ENCODE measurements around the gene B4GALNT2. TPM values are rescaled to one million over a fixed set of nuclear protein-coding genes. Genes with fewer than 3 reads are reported as not detected.

B4GALNT2 gene
- total and polyA plus RNA-seq, 2 of the 13 experiments (the other 11 are each of a cell fraction or from before 2014, with no cell fraction given) = not detected

DNA sequence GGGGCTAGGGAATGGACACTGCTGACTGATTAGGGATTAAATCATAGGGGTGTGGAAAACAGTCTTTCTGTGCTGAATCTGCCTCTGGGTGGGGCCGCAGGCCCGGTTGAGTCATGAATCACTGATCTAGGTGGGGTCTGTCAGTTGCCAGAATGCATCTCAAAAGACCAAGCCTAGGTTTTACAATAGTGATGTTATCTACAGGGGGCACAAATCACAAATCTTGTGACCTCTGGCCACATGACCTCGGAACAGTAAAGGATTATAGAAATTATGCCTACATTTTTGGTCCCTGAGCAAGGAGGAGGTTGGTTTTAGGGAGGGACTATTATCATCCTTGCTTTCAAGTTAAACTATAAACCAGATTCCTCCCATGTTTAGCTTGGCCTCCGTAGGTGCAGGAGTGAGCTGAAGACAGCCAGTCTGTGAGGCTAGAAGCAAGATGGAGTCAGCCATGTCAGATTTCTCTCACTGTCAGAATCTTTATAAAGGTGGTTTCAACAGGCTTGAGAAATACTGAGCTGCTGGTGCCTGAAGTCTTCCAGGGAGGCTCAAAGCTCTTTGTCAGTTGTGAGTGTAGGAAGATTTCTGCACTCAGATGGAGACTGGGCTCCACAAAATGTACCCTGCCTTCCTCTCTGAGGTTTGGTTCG, 64.9 kb downstream of the B4GALNT2 start:
- no peak overlapping the region for H3K27ac ChIP-seq (ENCODE audit: extremely low read length, insufficient read depth, low read length)

DNA sequence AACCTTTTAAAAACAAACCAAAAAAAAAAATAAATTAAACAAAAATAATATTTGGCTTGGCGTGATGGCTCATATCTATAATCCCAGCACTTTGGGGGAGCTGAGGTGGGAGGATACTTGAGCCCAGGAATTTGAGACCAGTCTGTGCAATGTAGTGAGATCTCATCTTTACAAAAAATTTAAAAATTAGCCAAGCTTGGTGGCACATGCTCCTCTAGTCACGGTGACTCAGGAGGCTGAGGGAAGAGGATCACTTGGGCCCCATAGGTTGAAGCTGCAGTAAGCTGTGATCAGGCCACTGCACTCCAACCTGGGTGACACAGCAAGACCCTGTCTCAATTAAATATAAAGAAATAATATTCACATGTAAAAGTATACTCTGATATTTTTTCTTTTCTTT, 65.6 kb downstream of the B4GALNT2 start:
- ChIA-PET POLR2A (no interaction called here), CTCF (ENCODE audit: low intra/inter-chr PET ratio, low total read pairs) (no interaction called here)
- Histone ChIP-seq H4K20me1 (ENCODE audit: insufficient read depth, low read length) (no peaks in the 10 kb centered on the region), H3K4me3 (replicated peaks in 1 of 3; ENCODE audit: insufficient read depth in 1 of 3, low read depth in 2 of 3, low read length in 3 of 3) (no peak overlapping the region), H3K4me2 (ENCODE audit: low read depth, low read length) (no peak overlapping the region), H3K4me1 (ENCODE audit: insufficient read depth, low read length) (peaks cover 17% of the 10 kb centered on the region), H3K27me3 (ENCODE audit: control insufficient read depth in 1 of 2, insufficient read depth in 2 of 2, low read length in 2 of 2) (peaks cover 1 to 25% of the 10 kb centered on the region in 2 experiments; a peak in 3 of 5 replicates), H3K9me3 (ENCODE audit: low read length) (no peaks in the 10 kb centered on the region), H3K9ac (ENCODE audit: insufficient read depth, low read depth, low read length) (no peak overlapping the region), H2AFZ (ENCODE audit: low read length) (no peak overlapping the region), H3K36me3 (replicated peaks in 1 of 2; ENCODE audit: control insufficient read depth in 1 of 2, insufficient read depth in 2 of 2, low read length in 2 of 2) (no peaks in the 10 kb centered on the region), H3K79me2 (ENCODE audit: insufficient read depth, low read length) (no peaks in the 10 kb centered on the region), H3K27ac (ENCODE audit: extremely low read length, insufficient read depth, low read length) (no peak overlapping the region)
- no TSS peak for BruUV-seq (replicated peaks)
- intact Hi-C loops (cut with micrococcal nuclease; ENCODE audit: unreplicated experiment) = no loop called here
- in situ Hi-C loops (cut with HindIII; ENCODE audit: extremely low pct_ligation_motif_present, low pct_unique_long_range_greater_than_20kb) = no loop called here
- DNase-seq (ENCODE audit: low spot score) = no peak
- WGBS (ENCODE audit: low lambda C conversion rate) = 49% methylated on average over 2 of the region's 2 CpGs
- TF ChIP-seq KMT2A (CRISPR knock-in tag; IDR thresholded peaks at IDR 0.05) (no peak), PHF8 (CRISPR knock-in tag; IDR thresholded peaks at IDR 0.05) (no peak), DR1 (CRISPR knock-in tag; IDR thresholded peaks at IDR 0.05) (no peak), ZBTB3 (CRISPR knock-in tag; IDR thresholded peaks at IDR 0.05; ENCODE audit: borderline replicate concordance, low read depth) (no peak), ZNF350 (CRISPR knock-in tag; IDR thresholded peaks at IDR 0.05; ENCODE audit: borderline replicate concordance, low read depth) (no peak)
- TF ChIP-seq, protein P1, sequence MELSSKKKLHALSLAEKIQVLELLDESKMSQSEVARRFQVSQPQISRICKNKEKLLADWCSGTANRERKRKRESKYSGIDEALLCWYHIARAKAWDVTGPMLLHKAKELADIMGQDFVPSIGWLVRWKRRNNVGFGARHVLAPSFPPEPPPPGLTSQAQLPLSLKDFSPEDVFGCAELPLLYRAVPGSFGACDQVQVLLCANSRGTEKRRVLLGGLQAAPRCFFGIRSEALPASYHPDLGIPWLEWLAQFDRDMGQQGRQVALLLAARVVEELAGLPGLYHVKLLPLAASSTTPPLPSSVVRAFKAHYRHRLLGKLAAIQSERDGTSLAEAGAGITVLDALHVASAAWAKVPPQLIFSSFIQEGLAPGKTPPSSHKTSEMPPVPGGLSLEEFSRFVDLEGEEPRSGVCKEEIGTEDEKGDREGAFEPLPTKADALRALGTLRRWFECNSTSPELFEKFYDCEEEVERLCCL (CRISPR knock-in tag; IDR thresholded peaks at IDR 0.05; ENCODE audit: borderline replicate concordance) = no peak
- FAIRE-seq = no peak
- no peak for ATAC-seq

More for the DNA sequence above, 64.9 kb downstream of the B4GALNT2 start:
- peaks cover 19% of the 10 kb centered on the region for H3K4me1 ChIP-seq (ENCODE audit: insufficient read depth, low read length)
- H4K20me1 ChIP-seq (ENCODE audit: insufficient read depth, low read length) = no peaks in the 10 kb centered on the region
- in situ Hi-C loops (cut with HindIII; ENCODE audit: extremely low pct_ligation_motif_present, low pct_unique_long_range_greater_than_20kb) (no loop called here), intact Hi-C loops (cut with micrococcal nuclease; ENCODE audit: unreplicated experiment) (no loop called here)
- 26% methylated on average over 5 of the region's 5 CpGs for WGBS (ENCODE audit: low lambda C conversion rate)
- TF ChIP-seq ZNF572 (CRISPR knock-in tag; IDR thresholded peaks at IDR 0.05) = no peak
- TF ChIP-seq ZNF614 (CRISPR knock-in tag; IDR thresholded peaks at IDR 0.05; ENCODE audit: borderline replicate concordance) = no peak
- no peak for TF ChIP-seq HNRNPL (IDR thresholded peaks at IDR 0.05; ENCODE audit: low read depth, low read length)
- TF ChIP-seq ELF4 (CRISPR knock-in tag; IDR thresholded peaks at IDR 0.05; ENCODE audit: borderline replicate concordance) = no peak
- TF ChIP-seq, protein P2, sequence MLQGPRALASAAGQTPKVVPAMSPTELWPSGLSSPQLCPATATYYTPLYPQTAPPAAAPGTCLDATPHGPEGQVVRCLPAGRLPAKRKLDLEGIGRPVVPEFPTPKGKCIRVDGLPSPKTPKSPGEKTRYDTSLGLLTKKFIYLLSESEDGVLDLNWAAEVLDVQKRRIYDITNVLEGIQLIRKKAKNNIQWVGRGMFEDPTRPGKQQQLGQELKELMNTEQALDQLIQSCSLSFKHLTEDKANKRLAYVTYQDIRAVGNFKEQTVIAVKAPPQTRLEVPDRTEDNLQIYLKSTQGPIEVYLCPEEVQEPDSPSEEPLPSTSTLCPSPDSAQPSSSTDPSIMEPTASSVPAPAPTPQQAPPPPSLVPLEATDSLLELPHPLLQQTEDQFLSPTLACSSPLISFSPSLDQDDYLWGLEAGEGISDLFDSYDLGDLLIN (CRISPR knock-in tag; IDR thresholded peaks at IDR 0.05; ENCODE audit: borderline replicate concordance) = no peak
- TF ChIP-seq ZNF776 (CRISPR knock-in tag; IDR thresholded peaks at IDR 0.05) = no peak
- no peak for TF ChIP-seq TP53 (CRISPR knock-in tag; conservative IDR thresholded peaks at IDR 0.05)
- no peak overlapping the region for H3K9ac ChIP-seq (ENCODE audit: insufficient read depth, low read depth, low read length)
- no peaks in the 10 kb centered on the region for H3K36me3 ChIP-seq (replicated peaks in 1 of 2; ENCODE audit: control insufficient read depth in 1 of 2, insufficient read depth in 2 of 2, low read length in 2 of 2)
- no peaks in the 10 kb centered on the region for H3K9me3 ChIP-seq (ENCODE audit: low read length)
- ChIA-PET POLR2A (no interaction called here), CTCF (ENCODE audit: low intra/inter-chr PET ratio, low total read pairs) (no interaction called here)
- FAIRE-seq (no peak), DNase-seq (ENCODE audit: low spot score) (no peak), ATAC-seq (no peak)
- no peaks in the 10 kb centered on the region for H3K79me2 ChIP-seq (ENCODE audit: insufficient read depth, low read length)
- H3K4me2 ChIP-seq (ENCODE audit: low read depth, low read length) = no peak overlapping the region
- peaks cover 1 to 23% of the 10 kb centered on the region in 2 experiments; a peak in 3 of 5 replicates for H3K27me3 ChIP-seq (ENCODE audit: control insufficient read depth in 1 of 2, insufficient read depth in 2 of 2, low read length in 2 of 2)
- no peak overlapping the region for H3K4me3 ChIP-seq (replicated peaks in 1 of 3; ENCODE audit: insufficient read depth in 1 of 3, low read depth in 2 of 3, low read length in 3 of 3)
- H2AFZ ChIP-seq (ENCODE audit: low read length) = no peak overlapping the region
- BruUV-seq (replicated peaks) = no TSS peak
